ENCODE results near the gene NPY5R.

NPY5R gene

GRCh38 chr4:163385466-163385865 lies 41.8 kb downstream of the NPY5R start:
- DNase-seq, result no peak

DNA sequence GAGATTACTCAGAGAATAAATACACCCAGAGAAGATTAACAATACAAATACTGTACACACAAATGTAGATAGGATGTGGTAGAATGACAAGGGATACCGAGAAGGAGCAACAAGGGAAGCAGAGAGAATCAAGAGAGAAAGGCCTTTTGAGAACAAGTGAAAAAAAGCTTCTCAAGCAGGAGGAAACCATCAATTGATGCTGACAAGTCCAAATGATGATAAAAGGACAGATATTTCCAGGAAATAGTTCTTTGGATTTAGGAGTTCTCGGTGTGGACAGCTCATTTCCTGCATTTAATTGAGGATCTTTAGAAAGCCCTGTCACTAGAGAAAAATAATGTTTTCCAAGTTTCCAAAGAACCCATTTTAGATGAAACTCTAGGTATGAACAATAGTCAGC lies 48.1 kb downstream of the NPY5R start:
- DNase-seq, result no peak

DNA sequence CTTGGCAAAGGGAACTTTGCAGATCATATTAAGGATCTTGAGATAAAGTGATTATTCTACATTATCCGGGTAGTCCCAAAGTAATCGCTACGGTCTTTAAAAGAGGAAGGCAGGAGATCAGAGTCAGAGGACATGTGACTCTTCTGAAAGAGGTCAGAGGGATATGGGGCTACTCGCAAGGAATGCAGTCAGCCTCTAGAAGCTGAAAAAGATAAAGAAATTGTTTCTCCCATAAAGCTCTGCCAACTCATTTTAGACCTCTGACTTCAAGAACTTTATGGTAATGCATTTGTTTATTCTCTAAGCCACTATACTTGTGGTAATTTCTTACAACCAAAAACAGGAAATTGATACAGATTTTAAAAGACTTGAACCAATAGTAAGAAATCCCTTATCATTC lies 48.6 kb downstream of the NPY5R start:
- DNase-seq, result no peak

GRCh38 chr4:163393471-163393870 lies 49.8 kb downstream of the NPY5R start:
- no peak for DNase-seq

- DNase-seq, result no peak
Measured at GRCh38 chr4:163395055-163395454, 51.4 kb downstream of the NPY5R start.

DNA sequence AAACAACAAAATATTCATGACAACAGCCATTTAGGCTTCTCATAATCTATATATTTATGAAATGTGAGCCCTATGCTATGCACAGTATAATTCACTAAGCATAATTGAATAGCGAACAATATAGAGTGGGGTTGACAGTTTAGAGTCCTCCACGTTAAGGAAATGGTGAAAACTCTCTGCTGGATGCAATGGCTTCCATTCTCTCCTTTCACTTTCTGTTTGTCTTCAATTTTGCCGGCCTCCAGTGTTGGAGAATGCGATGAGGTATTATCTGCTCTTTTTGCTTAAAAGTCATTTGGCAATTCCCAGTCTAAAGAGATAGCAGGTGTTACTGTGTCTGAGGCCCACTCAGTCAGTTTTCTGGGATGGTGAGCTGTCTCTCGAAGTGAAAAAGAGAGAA lies 52.1 kb downstream of the NPY5R start:
- no peak for DNase-seq

DNA sequence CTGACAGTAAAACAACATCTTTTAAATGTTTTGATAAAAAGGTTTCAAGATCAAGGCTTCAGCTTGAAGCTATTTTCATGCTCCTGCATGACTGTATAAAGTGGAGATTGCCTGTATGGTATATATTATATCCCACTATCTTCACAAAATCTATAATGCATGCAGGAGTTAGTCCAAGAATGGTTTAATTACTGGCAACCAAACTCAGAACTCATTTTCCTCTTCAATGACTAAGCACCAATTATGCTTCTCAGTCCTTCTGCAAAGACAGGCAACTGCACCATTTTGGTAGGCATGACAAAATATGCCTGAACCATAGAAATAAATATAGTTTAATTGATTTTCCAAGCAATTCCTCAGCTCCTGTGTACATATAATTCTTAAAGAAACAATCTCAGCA lies 54.5 kb downstream of the NPY5R start:
- no peak for DNase-seq

- DNase-seq, result no peak
Measured at GRCh38 chr4:163400911-163401310, 57.2 kb downstream of the NPY5R start.
